CD4-positive, alpha-beta T cell treated with Interleukin-4 for 1 hour (primary cell): Measurements from ENCODE around the gene ELFN2.

Experiments used
- DNase-seq, 2 donors: peaks; one replicate each; pipeline ENCODE4 v3.0.0-alpha.2; 2020 to 2022

ELFN2 gene

GRCh38 chr22:37379085-37379484 lies 48.2 kb downstream of the ELFN2 start:
- DNase-seq: no peak

GRCh38 chr22:37378642-37379058 lies 48.6 kb downstream of the ELFN2 start:
- DNase-seq: no peak

- no peak for DNase-seq
Measured at GRCh38 chr22:37377927-37378326, 49.4 kb downstream of the ELFN2 start.

GRCh38 chr22:37377138-37377537 lies 50.1 kb downstream of the ELFN2 start:
- no peak for DNase-seq

- DNase-seq: no peak
Measured at GRCh38 chr22:37376643-37377042, 50.6 kb downstream of the ELFN2 start.

GRCh38 chr22:37375801-37376200 lies 51.5 kb downstream of the ELFN2 start:
- DNase-seq: no peak

- no peak for DNase-seq
Measured at GRCh38 chr22:37374571-37374970, 52.7 kb downstream of the ELFN2 start.

- DNase-seq: no peak
Measured at GRCh38 chr22:37373451-37373850, 53.8 kb downstream of the ELFN2 start.

- DNase-seq: no peak
Measured at GRCh38 chr22:37371911-37372310, 55.4 kb downstream of the ELFN2 start.

GRCh38 chr22:37371491-37371890 lies 55.8 kb downstream of the ELFN2 start:
- DNase-seq: no peak

- DNase-seq: peak in 1 of 2 donors; percentile 46
Measured at GRCh38 chr22:37370306-37370979, 56.8 kb downstream of the ELFN2 start.

- no peak for DNase-seq
Measured at GRCh38 chr22:37369483-37369882, 57.8 kb downstream of the ELFN2 start.

GRCh38 chr22:37368058-37368457 lies 59.2 kb downstream of the ELFN2 start:
- DNase-seq: no peak

GRCh38 chr22:37366601-37367000 lies 60.7 kb downstream of the ELFN2 start:
- DNase-seq: no peak

GRCh38 chr22:37365950-37366349 lies 61.3 kb downstream of the ELFN2 start:
- no peak for DNase-seq

GRCh38 chr22:37363261-37363992 lies 63.9 kb downstream of the ELFN2 start:
- DNase-seq: no peak

GRCh38 chr22:37362621-37363020 lies 64.7 kb downstream of the ELFN2 start:
- DNase-seq: no peak

GRCh38 chr22:37358917-37359316 lies 68.4 kb downstream of the ELFN2 start:
- DNase-seq: no peak

- DNase-seq: no peak
Measured at GRCh38 chr22:37358386-37358785, 68.9 kb downstream of the ELFN2 start.

GRCh38 chr22:37357446-37358075 lies 69.7 kb downstream of the ELFN2 start:
- no peak for DNase-seq

- DNase-seq: no peak
Measured at GRCh38 chr22:37356922-37357321, 70.4 kb downstream of the ELFN2 start.

GRCh38 chr22:37355174-37355573 lies 72.1 kb downstream of the ELFN2 start:
- DNase-seq: no peak

GRCh38 chr22:37354670-37355069 lies 72.6 kb downstream of the ELFN2 start:
- DNase-seq: no peak

- no peak for DNase-seq
Measured at GRCh38 chr22:37354261-37354660, 73.0 kb downstream of the ELFN2 start.
